HG02610 (cell line): ENCODE measurements around the gene ANKIB1.

Experiments used
- ATAC-seq: cut with Tn5 transposase; IDR thresholded peaks from one replicate; pipeline ENCODE4 v1.9.1; 2021; ENCODE audit warnings: mild to moderate bottlenecking, moderate library complexity; ENCODE audit not compliant: unreplicated experiment

The ANKIB1 gene

DNA sequence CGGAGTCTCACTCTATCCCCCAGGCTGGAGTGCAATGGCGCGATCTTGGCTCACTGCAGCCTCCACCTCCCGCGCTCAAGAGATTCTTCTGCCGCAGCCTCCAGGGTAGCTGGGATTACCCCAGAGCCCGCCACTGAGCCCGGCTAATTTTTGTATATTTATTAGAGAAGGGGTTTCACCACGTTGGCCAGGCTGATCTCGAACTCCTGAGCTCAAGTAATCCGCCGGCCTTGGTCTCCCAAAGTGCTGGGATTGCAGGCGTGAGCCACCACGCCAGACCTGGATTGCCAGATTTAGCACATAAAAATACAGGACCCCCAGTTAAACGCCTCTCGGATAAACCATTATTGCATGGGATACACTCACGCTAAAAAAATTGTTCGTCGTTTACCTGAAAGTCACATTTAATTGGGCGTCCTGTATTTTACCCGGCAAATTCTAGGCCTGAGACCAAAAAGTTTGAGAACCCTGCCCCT lies 201.1 kb downstream of the ANKIB1 start:
- no peak for ATAC-seq

DNA sequence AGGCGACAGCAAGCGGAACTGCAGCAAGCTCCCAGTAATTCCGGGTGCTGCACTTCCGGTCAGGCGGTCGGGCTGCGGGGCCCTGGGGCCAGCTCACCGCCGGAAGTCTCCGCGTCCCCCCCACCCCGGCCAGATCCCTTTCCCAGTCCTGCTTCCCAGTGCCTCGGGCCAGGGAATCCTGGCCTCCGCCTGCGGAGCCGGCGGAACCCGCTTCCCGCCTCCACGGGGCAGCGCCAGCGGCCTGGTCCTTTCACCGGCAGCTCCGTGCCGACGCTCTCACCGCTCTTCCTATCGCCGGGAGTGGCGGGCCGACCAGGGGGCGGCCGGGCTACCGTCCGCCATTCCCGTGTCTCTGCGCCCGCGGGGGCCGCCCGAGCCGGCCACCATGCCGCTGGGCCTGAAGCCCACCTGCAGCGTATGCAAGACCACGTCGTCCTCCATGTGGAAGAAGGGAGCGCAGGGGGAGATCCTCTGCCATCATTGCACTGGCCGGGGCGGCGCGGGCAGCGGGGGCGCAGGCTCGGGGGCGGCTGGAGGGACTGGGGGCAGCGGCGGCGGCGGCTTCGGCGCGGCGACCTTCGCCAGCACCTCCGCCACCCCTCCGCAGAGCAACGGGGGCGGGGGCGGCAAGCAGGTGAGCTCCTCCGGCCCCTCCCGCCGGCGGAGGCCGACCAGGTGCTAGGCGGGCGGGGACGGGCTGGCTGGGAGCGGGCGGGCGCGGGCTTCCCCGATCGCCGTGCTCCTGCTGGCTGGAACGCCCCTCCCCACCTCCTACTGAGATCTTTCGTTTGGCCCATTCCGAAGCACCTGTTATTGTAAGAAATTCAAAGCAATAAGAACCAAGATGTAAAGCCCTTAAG lies 201.8 kb downstream of the ANKIB1 start, which contains the start of gene GATAD1:
TSS of gene GATAD1 (plus strand) at position 138 of the 860 bp plus-strand sequence. CDS start at position 386, 248 bp downstream.
- ATAC-seq, result peak; percentile 88

DNA sequence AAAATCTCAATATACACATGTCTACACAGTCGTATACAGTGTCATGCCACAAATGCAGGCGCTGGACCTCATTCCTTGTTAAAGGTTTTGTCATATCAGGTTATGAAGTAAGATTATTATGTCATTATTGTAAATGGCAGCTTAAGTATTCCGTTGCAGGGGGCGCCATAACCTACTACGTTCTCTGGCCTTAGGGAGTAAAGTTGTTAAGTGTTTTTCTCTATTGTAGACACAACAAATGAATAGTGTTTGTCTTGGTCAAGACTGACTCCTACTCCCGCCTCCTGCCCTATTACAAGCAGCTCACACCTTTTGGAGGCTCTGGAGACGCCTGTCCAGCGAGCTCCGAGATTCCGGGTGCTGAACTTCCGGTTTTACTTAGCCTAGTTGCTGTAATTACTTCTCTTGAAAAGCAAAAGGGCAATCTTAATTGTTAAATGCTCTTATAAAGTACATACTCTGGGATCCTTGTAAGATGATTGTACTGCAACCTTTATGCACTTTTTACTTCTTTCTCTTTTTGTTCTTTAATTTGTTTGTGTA lies 202.5 kb downstream of the ANKIB1 start:
- ATAC-seq, result peak; percentile 47
